CD4-positive, alpha-beta T cell treated with Interleukin-10 for 1 hour (primary cell): Measurements from ENCODE around the gene EMX1.
"Not testable (repeated sequence)": the region's sequence is repeated elsewhere in the genome, so short reads cannot be mapped to it uniquely, and the experiment has no call there.

Source experiments
- DNase-seq: peaks from one replicate; pipeline ENCODE4 v3.0.0-alpha.2; 2020

The EMX1 gene

GRCh38 chr2:72901426-72901825, 15.9 kb upstream of the EMX1 start:
- no peak for DNase-seq

GRCh38 chr2:72907369-72907768, 9.9 kb upstream of the EMX1 start:
- DNase-seq, result not testable (repeated sequence)

GRCh38 chr2:72908741-72909140, 8.6 kb upstream of the EMX1 start:
- no peak for DNase-seq

GRCh38 chr2:72911256-72911655, 6.1 kb upstream of the EMX1 start:
- no peak for DNase-seq

GRCh38 chr2:72913486-72914205, 3.7 kb upstream of the EMX1 start:
- DNase-seq, result no peak

GRCh38 chr2:72914206-72914559, 3.1 kb upstream of the EMX1 start:
- no peak for DNase-seq

GRCh38 chr2:72914589-72915319, 2.6 kb upstream of the EMX1 start:
- DNase-seq, result no peak

- DNase-seq, result no peak
These were observed 1.9 kb upstream of the EMX1 start for GRCh38 chr2:72915320-72915906.

- DNase-seq, result peak; percentile 44
These were observed 1.2 kb upstream of the EMX1 start for GRCh38 chr2:72915907-72916742.

GRCh38 chr2:72916743-72917137, 579 bp upstream of the EMX1 start:
- DNase-seq, result no peak

GRCh38 chr2:72917877-72918553, 696 bp downstream of the EMX1 start:
- DNase-seq, result no peak

GRCh38 chr2:72919414-72920317, 2.3 kb downstream of the EMX1 start:
- no peak for DNase-seq

GRCh38 chr2:72920318-72921087, 3.2 kb downstream of the EMX1 start:
- no peak for DNase-seq

- DNase-seq, result no peak
These were observed 4.0 kb downstream of the EMX1 start for GRCh38 chr2:72921088-72921851.

GRCh38 chr2:72921853-72922252, 4.5 kb downstream of the EMX1 start:
- no peak for DNase-seq

GRCh38 chr2:72923833-72924352, 6.6 kb downstream of the EMX1 start:
- DNase-seq, result no peak

- no peak for DNase-seq
These were observed 7.3 kb downstream of the EMX1 start for GRCh38 chr2:72924353-72925240.

- DNase-seq, result no peak
These were observed 8.1 kb downstream of the EMX1 start for GRCh38 chr2:72925328-72925943.
